H1 (cell line): Measurements from ENCODE around the gene PLIN4. TPM values are rescaled to one million over a fixed set of nuclear protein-coding genes. Genes with fewer than 3 reads are reported as not detected.

Experiments
- CTCF ChIA-PET: fragments of 300-600 bp; sonication (Branson Sonifier 250); formaldehyde crosslinking; loops from one replicate; lab custom pipeline; 2021; ENCODE audit not compliant: partially characterized antibody; lab: Charles Lee
- POLR2A ChIA-PET: fragments of 300-600 bp; sonication (Branson Sonifier 250); formaldehyde crosslinking; loops from one replicate; lab custom pipeline; 2021; ENCODE audit warnings: inconsistent platforms; ENCODE audit not compliant: partially characterized antibody; lab: Charles Lee
- DNase-seq, 2 experiments: peaks; one replicate each; pipeline versions ENCODE4 v3.0.0 to v3.0.0-alpha.2; 2010 to 2022; ENCODE audit warnings: low spot score in 2 of 2, low read depth in 1 of 2, mixed read lengths in 1 of 2
- FAIRE-seq: peaks from 2 replicates; lab custom pipeline; 2011; peaks lifted over from hg19 to GRCh38; lab: Jason Lieb, UNC
- H2AFZ ChIP-seq: 2 replicates; pipeline ENCODE4 v1.8.1; 2012; ENCODE audit warnings: low read length, inconsistent platforms
- H2AK5ac ChIP-seq: 2 replicates; pipeline ENCODE4 v1.6.1; 2013; ENCODE audit warnings: low read depth, low read length
- H2BK120ac ChIP-seq: replicated peaks from 2 replicates; pipeline ENCODE3; 2013; ENCODE audit warnings: low read depth, low read length, inconsistent platforms
- H2BK12ac ChIP-seq: 2 replicates; pipeline ENCODE4 v1.6.1; 2013; ENCODE audit warnings: low read depth, low read length
- H2BK15ac ChIP-seq: 2 replicates; pipeline ENCODE4 v1.6.1; 2013; ENCODE audit warnings: low read length
- H2BK20ac ChIP-seq: 2 replicates; pipeline ENCODE4 v1.6.1; 2013; ENCODE audit warnings: low read length
- H2BK5ac ChIP-seq: 2 replicates; pipeline ENCODE4 v1.6.1; 2013; ENCODE audit warnings: low read depth, low read length
- H3K14ac ChIP-seq: 2 replicates; pipeline ENCODE4 v1.6.1; 2013; ENCODE audit warnings: inconsistent platforms; ENCODE audit not compliant: insufficient read length
- H3K18ac ChIP-seq: 2 replicates; pipeline ENCODE4 v1.6.1; 2013; ENCODE audit warnings: low read length; ENCODE audit errors: extremely low read depth
- H3K23ac ChIP-seq: 2 replicates; pipeline ENCODE4 v1.6.1; 2013; ENCODE audit warnings: inconsistent platforms; ENCODE audit not compliant: insufficient read length
- H3K23me2 ChIP-seq: 2 replicates; pipeline ENCODE4 v1.6.1; 2013; ENCODE audit warnings: low read depth, low read length
- H3K27ac ChIP-seq: 2 replicates; pipeline ENCODE4 v1.6.1; 2011; ENCODE audit warnings: low read depth, low read length, inconsistent platforms
- H3K27me3 ChIP-seq, 4 experiments: replicated peaks in 1 of 4; 1 replicate in 1 of 4; 2 replicates in 3 of 4; pipeline versions ENCODE4 v1.6.1 to v1.8.1; 2011 to 2013; ENCODE audit warnings: low read length in 3 of 4, mild to moderate bottlenecking in 3 of 4, inconsistent platforms in 2 of 4, mixed read lengths in 2 of 4, moderate library complexity in 1 of 4; ENCODE audit not compliant: control insufficient read depth in 3 of 4, insufficient read depth in 3 of 4; ENCODE audit errors: extremely low read depth in 1 of 4
- H3K36me3 ChIP-seq, 4 experiments: 2 replicates each; pipeline versions ENCODE4 v1.6.1 to v1.8.1; 2011 to 2013; ENCODE audit warnings: mild to moderate bottlenecking in 4 of 4, low read length in 3 of 4, moderate library complexity in 2 of 4, control low read depth in 1 of 4, inconsistent platforms in 1 of 4; ENCODE audit not compliant: insufficient read depth in 4 of 4, control insufficient read depth in 2 of 4
- H3K4ac ChIP-seq: replicated peaks from 2 replicates; pipeline ENCODE3; 2013; ENCODE audit warnings: low read length, low read depth, mixed read lengths, inconsistent platforms; ENCODE audit not compliant: insufficient read length
- H3K4me1 ChIP-seq, 4 experiments: replicated peaks in 1 of 4; 1 replicate in 1 of 4; 2 replicates in 3 of 4; pipeline versions ENCODE4 v1.6.1 to v1.8.1; 2011 to 2013; ENCODE audit warnings: low read length in 3 of 4, inconsistent platforms in 2 of 4, mixed read lengths in 1 of 4; ENCODE audit not compliant: insufficient read depth in 4 of 4, control insufficient read depth in 3 of 4
- H3K4me2 ChIP-seq, 2 experiments: 2 replicates each; pipeline versions ENCODE4 v1.6.1 to v1.8.1; 2011 to 2013; ENCODE audit warnings: low read depth in 2 of 2, low read length in 2 of 2, control low read depth in 1 of 2, inconsistent platforms in 1 of 2, mild to moderate bottlenecking in 1 of 2; ENCODE audit not compliant: insufficient read depth in 1 of 2
- H3K4me3 ChIP-seq, 4 experiments: fragments of 200-600, 300-600 bp in 1 of 4; sonication (generic), shearing (Covaris generic), sonication (Bioruptor Twin) in 1 of 4; 2 replicates each; pipeline versions ENCODE4 v1.5.1 to v1.8.1; 2011 to 2016; ENCODE audit warnings: low read length in 4 of 4, low read depth in 3 of 4, control low read depth in 2 of 4, inconsistent platforms in 2 of 4, mild to moderate bottlenecking in 2 of 4, mixed read lengths in 1 of 4, moderate library complexity in 1 of 4; ENCODE audit not compliant: insufficient read depth in 2 of 4; ENCODE audit errors: extremely low read depth in 1 of 4
- H3K56ac ChIP-seq: replicated peaks from 2 replicates; pipeline ENCODE3; 2013; ENCODE audit warnings: low read depth, mild to moderate bottlenecking, mixed read lengths, low read length, inconsistent platforms; ENCODE audit not compliant: insufficient read length
- H3K79me1 ChIP-seq: 2 replicates; pipeline ENCODE4 v1.6.1; 2013; ENCODE audit warnings: low read depth, low read length, control low read depth
- H3K79me2 ChIP-seq, 2 experiments: 2 replicates each; pipeline versions ENCODE4 v1.6.1 to v1.8.1; 2012 to 2013; ENCODE audit warnings: low read length in 2 of 2, mild to moderate bottlenecking in 2 of 2, inconsistent platforms in 1 of 2; ENCODE audit not compliant: insufficient read depth in 2 of 2, control insufficient read depth in 1 of 2
- H3K9ac ChIP-seq, 4 experiments: replicated peaks in 1 of 4; 1 replicate in 1 of 4; 2 replicates in 3 of 4; pipeline versions ENCODE4 v1.6.1 to v1.8.1; 2011 to 2013; ENCODE audit warnings: low read depth in 3 of 4, low read length in 3 of 4, control low read depth in 2 of 4, mild to moderate bottlenecking in 2 of 4, moderate library complexity in 2 of 4, inconsistent platforms in 1 of 4; ENCODE audit errors: extremely low read depth in 1 of 4
- H3K9me3 ChIP-seq, 2 experiments: 2 replicates each; pipeline versions ENCODE4 v1.6.1 to v1.8.1; 2012 to 2013; ENCODE audit warnings: mild to moderate bottlenecking in 2 of 2, moderate library complexity in 2 of 2, control low read depth in 1 of 2, inconsistent platforms in 1 of 2, low read depth in 1 of 2, low read length in 1 of 2, mixed read lengths in 1 of 2; ENCODE audit not compliant: insufficient read depth in 2 of 2
- H4K20me1 ChIP-seq, 2 experiments: replicated peaks in 1 of 2; 2 replicates each; pipeline versions ENCODE3 to v1.8.1; 2011 to 2013; ENCODE audit warnings: inconsistent platforms in 2 of 2, low read length in 2 of 2, mild to moderate bottlenecking in 1 of 2; ENCODE audit not compliant: insufficient read depth in 2 of 2, control insufficient read depth in 1 of 2
- H4K5ac ChIP-seq: 2 replicates; pipeline ENCODE4 v1.6.1; 2013; ENCODE audit warnings: low read length, low read depth, mixed read lengths, inconsistent platforms; ENCODE audit not compliant: insufficient read length
- H4K8ac ChIP-seq: 2 replicates; pipeline ENCODE4 v1.8.0; 2013; ENCODE audit warnings: mild to moderate bottlenecking, moderate library complexity, low read length, inconsistent platforms; ENCODE audit not compliant: insufficient read depth; ENCODE audit errors: extremely low read depth
- H4K91ac ChIP-seq: replicated peaks from 2 replicates; pipeline ENCODE3; 2013; ENCODE audit warnings: low read length, mixed read lengths, inconsistent platforms; ENCODE audit not compliant: insufficient read length
- BCL11A ChIP-seq, 2 experiments: IDR thresholded peaks; one replicate each; pipeline ENCODE4 v1.6.1; 2011; ENCODE audit warnings: low read depth in 2 of 2, low read length in 2 of 2, mild to moderate bottlenecking in 2 of 2
- CEBPB ChIP-seq: IDR thresholded peaks from 2 replicates; pipeline ENCODE4 v1.6.1; 2012; ENCODE audit warnings: low read depth, low read length
- CHD2 ChIP-seq: IDR thresholded peaks from 2 replicates; pipeline ENCODE4 v1.6.1; 2012; ENCODE audit warnings: low read length, improper control_type of control experiment
- EZH2 ChIP-seq: fragments of 200-600 bp; sonication (generic); IDR thresholded peaks from 2 replicates; pipeline ENCODE4 v1.7.1; 2012; ENCODE audit warnings: low read depth, mild to moderate bottlenecking, moderate library complexity, low read length, inconsistent platforms; ENCODE audit not compliant: severe bottlenecking
- FOSL1 ChIP-seq: IDR thresholded peaks from 2 replicates; pipeline ENCODE4 v1.6.1; 2011; ENCODE audit warnings: mild to moderate bottlenecking, low read depth, low read length, moderate library complexity; ENCODE audit not compliant: insufficient read depth
- SAP30 ChIP-seq: fragments of 300-600 bp; sonication (generic); IDR thresholded peaks from 2 replicates; pipeline ENCODE4 v1.7.1; 2012; ENCODE audit warnings: low read length, moderate library complexity, mild to moderate bottlenecking, inconsistent platforms; ENCODE audit not compliant: insufficient read depth, insufficient replicate concordance
- SIN3A ChIP-seq, 2 experiments: IDR thresholded peaks in 1 of 2; conservative IDR thresholded peaks in 1 of 2; 2 replicates each; pipeline ENCODE4 v1.6.1; 2011 to 2012; ENCODE audit warnings: low read length in 2 of 2, improper control_type of control experiment in 1 of 2, low read depth in 1 of 2, mild to moderate bottlenecking in 1 of 2
- SIRT6 ChIP-seq: IDR thresholded peaks from one replicate; pipeline ENCODE4 v1.7.1; 2012; ENCODE audit warnings: low read length, inconsistent platforms
- SP4 ChIP-seq: IDR thresholded peaks from 2 replicates; pipeline ENCODE4 v1.6.1; 2012; ENCODE audit warnings: low read length, inconsistent platforms
- WGBS, 2 experiments: shearing (Covaris generic) in 1 of 2; methylation state at CpG; one replicate each; pipeline versions ENCODE4 v1.1.6 to v1.1.7; 2013 to 2015; ENCODE audit warnings: low lambda C conversion rate in 2 of 2, mixed read lengths in 2 of 2, inconsistent platforms in 1 of 2, low coverage in 1 of 2, missing lambda C conversion rate in 1 of 2; ENCODE audit not compliant: insufficient replicate concordance in 2 of 2, insufficient coverage in 1 of 2, insufficient read length in 1 of 2; ENCODE audit errors: extremely low coverage in 1 of 2, missing lambda C conversion rate in 1 of 2; 5-methylcytosine and 5-hydroxymethylcytosine counted together
- polyA plus RNA-seq, 7 experiments: library from polyadenylated mRNA; depleted of rRNA in 3 of 7; stranded (reverse) in 5 of 7; unstranded in 2 of 7; fragments of >200 nt in 5 of 7; fragments of 200-250 nt in 2 of 7; gene quantifications; 1 replicate in 5 of 7; 2 replicates in 1 of 7; 4 replicates in 1 of 7; pipeline versions ENCODE4 v1.2.1 to v1.2.3, GENCODE V29; 2011 to 2013; ENCODE audit warnings: missing spikeins in 2 of 7, mixed read lengths in 2 of 7
- total RNA-seq: library from RNA; stranded (reverse); fragmentation: NEBNext Ultra II Directional; extraction: Animal tissue kit (Norgen Biotek cat#: 25700); gene quantifications from 2 replicates; pipeline ENCODE4 v1.2.1, GENCODE V29; 2021
- TF ChIP-seq, protein P1 (sequence below), 3 experiments: IDR thresholded peaks; 1 replicate in 2 of 3; 2 replicates in 1 of 3; pipeline versions ENCODE4 v1.5.1 to v1.6.1; 2011; ENCODE audit warnings: low read length in 3 of 3, mild to moderate bottlenecking in 3 of 3, inconsistent platforms in 2 of 3, low read depth in 1 of 3, moderate library complexity in 1 of 3; ENCODE audit not compliant: insufficient read depth in 1 of 3; ENCODE audit errors: control extremely low read depth in 1 of 3
- TF ChIP-seq, protein P2 (sequence below): IDR thresholded peaks from 2 replicates; pipeline ENCODE4 v1.6.1; 2012; ENCODE audit warnings: inconsistent platforms

PLIN4 gene
- total and polyA plus RNA-seq, 2 of the 8 experiments (the other 6 are each of a cell fraction or from before 2014, with no cell fraction given): 0.35 to 0.45 TPM

DNA sequence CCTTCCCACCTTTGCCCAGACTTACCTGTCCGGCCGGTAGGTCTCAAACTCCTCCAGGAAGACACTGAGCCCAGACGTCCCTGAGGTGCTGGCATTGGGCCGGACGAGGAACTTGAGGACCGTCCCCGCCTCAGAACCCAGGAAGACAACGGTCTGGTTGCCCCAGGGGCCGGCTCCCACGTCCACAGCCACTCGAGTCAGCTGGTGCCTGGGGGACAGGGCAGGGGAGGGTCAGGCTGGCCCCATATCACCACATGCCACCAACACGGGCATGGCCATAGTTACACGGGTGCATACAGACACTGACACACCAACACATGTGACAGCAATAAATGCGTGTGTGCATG, 29.9 kb upstream of the PLIN4 start:
- Histone ChIP-seq H3K18ac (no peak overlapping the region), H3K9me3 (no peaks in the 10 kb centered on the region), H2BK5ac (no peak overlapping the region), H2AFZ (no peak overlapping the region), H2BK120ac (no peak overlapping the region), H2AK5ac (no peak overlapping the region), H4K8ac (no peak overlapping the region), H3K27ac (no peak overlapping the region), H4K5ac (no peak overlapping the region), H3K36me3 (peaks cover 0 to 36% (median 16%) of the 10 kb centered on the region in 4 experiments; a peak in 7 of 8 replicates), H3K4me3 (no peak overlapping the region), H3K4me2 (no peak overlapping the region), H3K79me1 (no peaks in the 10 kb centered on the region), H3K56ac (no peak overlapping the region), H3K23ac (no peak overlapping the region), H3K4ac (no peak overlapping the region), H2BK20ac (no peak overlapping the region), H3K9ac (no peak overlapping the region), H4K91ac (no peak overlapping the region), H3K23me2 (peaks cover 3% of the 10 kb centered on the region; the same call in 1 of the 2 replicates), H2BK15ac (no peak overlapping the region), H4K20me1 (peaks cover 0 to 11% of the 10 kb centered on the region in 2 experiments), H3K14ac (no peak overlapping the region), H3K79me2 (no peaks in the 10 kb centered on the region), H3K27me3 (no peaks in the 10 kb centered on the region), H2BK12ac (no peak overlapping the region), H3K4me1 (no peaks in the 10 kb centered on the region; a peak in 1 of 7 replicates)
- ChIA-PET POLR2A (interaction anchor here (1.8 kb wide), 1 partner anchor 43 kb away, joined by 3 read pairs; no protein-coding TSS in a partner anchor), CTCF (interaction anchor here (0.7 to 3.6 kb wide), 11 partner anchors 10 to 161 kb away, joined by 3 to 22 read pairs (median 4); partner anchors contain the start of gene PLIN5)
- DNase-seq (no peak), FAIRE-seq (no peak)
- WGBS, 2 experiments: 94% methylated on average over 14 of the region's 14 CpGs; no CpG with 5 or more reads in 1 of the 2 experiments
- TF ChIP-seq, protein P1, sequence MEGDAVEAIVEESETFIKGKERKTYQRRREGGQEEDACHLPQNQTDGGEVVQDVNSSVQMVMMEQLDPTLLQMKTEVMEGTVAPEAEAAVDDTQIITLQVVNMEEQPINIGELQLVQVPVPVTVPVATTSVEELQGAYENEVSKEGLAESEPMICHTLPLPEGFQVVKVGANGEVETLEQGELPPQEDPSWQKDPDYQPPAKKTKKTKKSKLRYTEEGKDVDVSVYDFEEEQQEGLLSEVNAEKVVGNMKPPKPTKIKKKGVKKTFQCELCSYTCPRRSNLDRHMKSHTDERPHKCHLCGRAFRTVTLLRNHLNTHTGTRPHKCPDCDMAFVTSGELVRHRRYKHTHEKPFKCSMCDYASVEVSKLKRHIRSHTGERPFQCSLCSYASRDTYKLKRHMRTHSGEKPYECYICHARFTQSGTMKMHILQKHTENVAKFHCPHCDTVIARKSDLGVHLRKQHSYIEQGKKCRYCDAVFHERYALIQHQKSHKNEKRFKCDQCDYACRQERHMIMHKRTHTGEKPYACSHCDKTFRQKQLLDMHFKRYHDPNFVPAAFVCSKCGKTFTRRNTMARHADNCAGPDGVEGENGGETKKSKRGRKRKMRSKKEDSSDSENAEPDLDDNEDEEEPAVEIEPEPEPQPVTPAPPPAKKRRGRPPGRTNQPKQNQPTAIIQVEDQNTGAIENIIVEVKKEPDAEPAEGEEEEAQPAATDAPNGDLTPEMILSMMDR (IDR thresholded peaks at IDR 0.05; ENCODE audit: control extremely low read depth in 1 of 3, insufficient read depth in 1 of 3, low read depth in 1 of 3, low read length in 3 of 3): no peak
- TF ChIP-seq BCL11A (IDR thresholded peaks at IDR 0.05; ENCODE audit: low read depth in 2 of 2, low read length in 2 of 2) (no peak), SIRT6 (no peak), SP4 (no peak), SAP30 (no peak), CHD2 (no peak), EZH2 (no peak), CEBPB (no peak), SIN3A (conservative IDR thresholded peaks at IDR 0.05 in 1 of 2, IDR thresholded peaks at IDR 0.05 in 1 of 2; ENCODE audit: low read depth in 1 of 2, low read length in 2 of 2) (no peak), FOSL1 (no peak)
- TF ChIP-seq, protein P2, sequence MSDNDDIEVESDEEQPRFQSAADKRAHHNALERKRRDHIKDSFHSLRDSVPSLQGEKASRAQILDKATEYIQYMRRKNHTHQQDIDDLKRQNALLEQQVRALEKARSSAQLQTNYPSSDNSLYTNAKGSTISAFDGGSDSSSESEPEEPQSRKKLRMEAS: no peak
